GM21447 (cell line): ENCODE results near the gene ASB5.
A peak's percentile ranks its signal among the peaks of the same experiment; 100 is the strongest.
"Not testable (repeated sequence)": the region's sequence is repeated elsewhere in the genome, so short reads cannot be mapped to it uniquely, and the experiment has no call there.

Experiments
- ATAC-seq: cut with Tn5 transposase; IDR thresholded peaks from one replicate; pipeline ENCODE4 v1.9.1; 2021; ENCODE audit not compliant: unreplicated experiment

ASB5 gene

GRCh38 chr4:176226736-176227135, 42.3 kb downstream of the ASB5 start:
- no peak for ATAC-seq

DNA sequence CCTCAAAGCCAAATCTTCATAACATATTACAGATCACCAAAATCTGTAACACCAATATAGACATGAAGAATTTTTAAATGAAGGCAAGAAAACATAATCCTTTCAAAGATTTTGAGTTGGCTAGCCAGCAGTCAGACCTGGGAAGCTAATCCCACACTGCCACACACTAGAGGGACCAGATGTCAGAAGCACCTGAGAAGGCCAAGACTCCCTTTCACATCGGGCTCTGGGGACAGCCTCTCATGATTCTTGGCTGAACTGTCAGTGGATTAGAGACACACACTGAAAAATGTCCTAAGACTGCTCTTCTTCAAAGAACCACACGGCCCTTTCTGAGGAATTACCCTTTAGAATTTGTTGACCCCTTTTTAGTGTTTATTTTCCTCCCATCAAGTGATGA, 45.5 kb downstream of the ASB5 start:
- no peak for ATAC-seq

DNA sequence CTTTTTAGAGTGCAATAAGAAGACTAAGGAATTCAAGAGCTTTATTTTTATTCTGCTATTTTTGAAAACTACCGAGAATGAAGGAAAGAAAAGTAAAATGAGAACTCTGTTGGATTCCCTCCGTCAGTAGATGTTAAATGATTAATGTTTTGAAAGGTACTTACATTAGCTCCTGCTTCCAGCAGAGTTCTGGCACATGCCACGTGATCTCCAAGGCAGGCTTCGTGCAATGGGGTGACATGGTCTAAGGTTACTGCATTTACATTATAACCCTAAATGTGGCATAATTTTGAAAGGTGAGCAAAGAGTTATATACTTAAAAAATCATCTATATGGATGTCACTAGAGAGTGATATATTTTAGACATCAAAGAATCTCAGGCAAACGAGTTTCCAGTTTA, 46.9 kb downstream of the ASB5 start:
- ATAC-seq, result no peak

DNA sequence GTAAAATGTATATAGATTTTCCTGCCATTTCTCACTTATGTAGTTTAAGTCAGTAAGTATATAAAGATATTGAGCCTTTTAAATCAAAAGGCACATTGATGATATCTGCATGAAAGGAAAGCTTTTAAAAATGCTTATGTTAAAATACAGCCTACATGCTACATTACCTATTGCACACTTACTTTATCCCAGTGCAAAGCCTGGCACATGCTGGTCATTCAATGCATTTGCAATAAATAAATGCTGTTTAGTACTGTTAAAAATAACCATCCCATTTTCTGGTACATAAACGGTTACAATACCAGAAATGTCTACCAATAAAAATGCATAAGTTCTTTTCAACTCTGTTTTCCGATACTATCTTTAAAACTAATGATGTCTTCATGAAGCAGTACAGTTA, 51.5 kb downstream of the ASB5 start:
- no peak for ATAC-seq

GRCh38 chr4:176212351-176212750, 56.7 kb downstream of the ASB5 start:
- not testable (repeated sequence) for ATAC-seq

- no peak for ATAC-seq
Observed at GRCh38 chr4:176210579-176211296, 58.3 kb downstream of the ASB5 start.

DNA sequence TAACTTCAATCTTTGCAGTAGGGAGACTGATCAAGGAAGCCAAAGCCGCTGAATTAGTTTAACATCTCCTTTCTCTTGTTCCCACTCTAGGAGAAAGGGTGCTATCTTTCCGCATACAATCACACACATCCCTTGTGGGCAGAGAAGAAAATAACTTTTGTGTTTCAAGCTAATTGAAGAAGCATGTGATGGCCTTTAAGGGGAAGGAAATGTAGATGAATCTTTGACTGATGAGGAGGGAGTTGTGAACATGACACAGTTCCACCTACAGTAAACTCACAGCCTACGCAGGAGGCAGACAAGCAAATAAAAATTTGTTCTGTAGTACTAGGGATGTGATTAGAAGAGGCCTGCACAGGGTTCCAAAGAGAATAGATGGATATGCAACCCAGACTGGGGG, 58.9 kb downstream of the ASB5 start:
- ATAC-seq, result no peak

GRCh38 chr4:176209535-176209934, 59.5 kb downstream of the ASB5 start:
- ATAC-seq, result no peak

GRCh38 chr4:176207839-176208238, 61.2 kb downstream of the ASB5 start:
- no peak for ATAC-seq

- no peak for ATAC-seq
Observed at GRCh38 chr4:176205299-176205698, 63.7 kb downstream of the ASB5 start.

DNA sequence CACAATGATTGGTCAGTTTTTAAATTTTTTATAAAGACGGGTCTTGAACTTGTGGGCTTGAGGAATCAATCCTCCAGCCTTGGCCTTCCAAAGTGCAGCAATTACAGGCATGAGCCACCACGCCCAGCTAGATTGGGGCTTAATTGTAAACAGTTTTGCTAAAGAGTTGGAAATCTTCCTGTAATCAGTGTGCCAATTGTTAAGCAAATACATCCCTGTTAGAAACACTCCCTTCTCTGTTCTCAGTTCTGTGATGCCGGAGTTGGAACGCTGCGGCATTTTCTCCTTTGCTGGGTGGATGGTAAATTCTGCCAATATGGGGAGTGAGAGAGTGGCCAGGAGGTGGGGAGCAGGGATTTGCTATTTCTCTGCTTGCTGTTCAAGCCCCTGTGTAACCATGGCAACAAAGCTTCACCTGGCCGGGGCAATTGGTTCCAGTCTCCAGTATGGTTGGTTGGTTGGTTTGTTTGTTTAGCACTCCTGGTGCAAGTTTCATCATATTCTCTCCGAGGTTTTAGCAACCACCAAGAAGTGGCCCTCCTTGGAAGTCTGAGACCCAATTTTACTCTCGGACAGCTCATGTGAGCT, 70.6 kb downstream of the ASB5 start:
- no peak for ATAC-seq

- ATAC-seq, result peak; percentile 98
Observed at GRCh38 chr4:176195184-176195978, 73.6 kb downstream of the ASB5 start, which contains the start of gene SPATA4. TSS of gene SPATA4 (minus strand) at chr4:176195585. CDS start at chr4:176195562, 23 bp downstream.

GRCh38 chr4:176193938-176194337, 75.1 kb downstream of the ASB5 start:
- ATAC-seq, result no peak

GRCh38 chr4:176193126-176193525, 75.9 kb downstream of the ASB5 start:
- ATAC-seq, result no peak

DNA sequence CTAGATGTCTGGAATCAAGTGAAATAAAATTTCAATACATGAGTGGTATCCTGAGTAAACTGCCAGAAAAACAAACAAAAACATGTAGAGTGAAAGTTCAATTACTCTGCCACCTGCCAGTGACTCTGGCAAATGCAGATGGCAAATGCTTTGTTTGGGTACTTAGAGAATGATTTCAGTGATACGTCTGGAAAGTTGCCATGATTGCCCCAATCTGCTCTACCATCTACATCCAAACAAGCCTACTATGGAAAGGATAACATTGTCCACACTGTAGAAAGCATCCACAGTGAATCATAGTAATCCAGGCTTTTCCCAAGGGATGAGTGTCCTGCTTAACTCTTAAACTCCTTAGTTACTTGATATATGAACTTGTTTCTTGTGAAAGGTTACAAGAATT, 77.0 kb downstream of the ASB5 start:
- ATAC-seq, result no peak

DNA sequence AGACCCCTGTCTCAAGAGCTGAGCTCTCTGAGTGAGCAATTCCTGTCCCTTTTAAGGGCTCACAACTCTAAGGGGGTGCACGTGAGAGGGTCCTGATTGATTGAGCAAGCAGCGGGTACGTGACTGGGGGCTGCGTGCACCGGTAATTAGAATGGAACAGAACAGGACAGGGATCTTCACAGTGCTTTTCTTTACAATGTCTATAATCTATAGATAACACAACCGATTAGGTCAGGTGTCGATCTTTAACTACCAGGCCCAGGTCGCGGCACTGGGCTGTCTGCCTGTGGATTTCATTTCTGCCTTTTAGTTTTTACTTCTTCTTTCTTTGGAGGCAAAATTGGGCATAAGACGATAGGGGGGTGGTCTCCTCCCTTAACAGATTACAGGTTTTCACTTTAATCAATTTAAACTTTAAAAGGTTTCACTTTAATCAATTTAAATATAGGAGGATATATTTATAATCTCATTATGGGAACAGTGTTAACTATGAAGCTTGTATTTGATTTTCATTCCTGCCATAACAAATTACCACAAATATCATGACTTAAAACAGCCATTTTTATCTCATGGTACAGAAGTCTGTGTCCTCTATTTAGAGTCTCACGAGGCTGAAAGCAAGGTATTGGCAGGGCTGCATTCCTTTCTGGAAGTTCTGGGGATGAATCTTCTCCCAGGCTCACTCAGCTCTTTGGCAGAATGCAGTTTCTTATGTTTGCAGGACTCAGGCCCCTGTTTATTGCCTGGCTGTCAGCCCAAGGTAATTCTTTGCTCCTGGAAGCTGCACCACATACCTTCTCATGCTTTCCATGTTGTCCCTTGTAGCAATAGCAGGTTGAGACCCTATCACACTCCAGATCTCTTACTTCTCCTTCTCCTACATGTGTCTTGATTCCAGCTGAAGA, 78.9 kb downstream of the ASB5 start:
- no peak for ATAC-seq

DNA sequence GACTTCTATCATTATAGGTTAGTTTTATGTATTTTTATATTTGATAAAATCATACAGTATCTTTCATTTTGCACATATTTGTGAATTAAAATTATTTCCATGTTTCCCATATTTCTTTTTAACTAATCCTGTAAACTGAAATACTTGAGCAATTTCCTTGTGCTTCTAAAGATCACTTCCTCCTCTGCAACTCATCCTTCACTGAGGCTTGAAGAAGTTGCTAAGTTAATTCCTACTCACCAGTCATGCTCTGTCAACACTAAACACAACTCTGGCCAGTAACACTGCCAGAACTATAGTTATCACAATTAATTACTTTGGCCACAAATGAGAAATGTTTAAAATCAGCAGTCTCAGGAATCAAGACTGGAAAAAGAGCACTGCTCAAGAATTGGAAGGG, 80.4 kb downstream of the ASB5 start:
- no peak for ATAC-seq

DNA sequence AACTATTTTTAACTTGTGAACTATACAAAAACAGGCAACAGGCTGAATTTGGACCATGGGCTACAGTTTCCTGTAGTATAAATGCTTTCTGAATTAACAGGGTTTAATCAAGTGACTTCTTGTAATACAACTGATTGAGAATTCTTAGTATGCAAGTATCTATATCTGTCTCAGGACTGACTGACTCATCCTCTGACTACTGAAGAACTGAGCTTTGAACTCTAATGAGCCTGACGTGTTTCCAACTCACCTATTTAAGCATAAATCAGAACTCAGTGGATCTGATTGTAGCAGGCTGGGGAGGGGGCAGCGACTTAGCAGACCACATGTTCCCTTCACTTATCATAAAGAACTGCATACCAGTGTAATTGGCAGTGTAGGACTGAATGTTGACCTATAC, 81.4 kb downstream of the ASB5 start:
- no peak for ATAC-seq

- ATAC-seq, result no peak
Observed at GRCh38 chr4:176186671-176187395, 82.2 kb downstream of the ASB5 start.

DNA sequence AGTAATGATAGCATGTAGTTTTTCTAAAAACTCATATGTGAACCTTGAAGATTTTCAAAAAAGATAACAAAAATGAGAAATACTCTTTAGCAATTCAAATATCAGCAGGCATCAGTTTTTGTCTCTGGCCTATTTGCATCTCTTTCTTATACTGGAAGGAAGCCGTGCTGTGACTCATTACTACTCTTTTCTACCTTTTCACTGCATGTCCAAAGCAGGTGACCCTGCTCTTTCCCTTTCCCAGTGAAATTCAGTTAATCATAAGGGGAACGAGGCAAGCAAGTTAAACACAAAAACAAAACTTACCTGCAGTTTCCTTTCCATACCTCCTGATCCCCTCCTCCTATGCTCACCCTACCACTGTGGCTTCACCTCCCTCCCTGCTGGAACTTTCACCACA, 83.0 kb downstream of the ASB5 start:
- ATAC-seq, result no peak
